Measurements from ENCODE around the gene AUTS2.

DNA sequence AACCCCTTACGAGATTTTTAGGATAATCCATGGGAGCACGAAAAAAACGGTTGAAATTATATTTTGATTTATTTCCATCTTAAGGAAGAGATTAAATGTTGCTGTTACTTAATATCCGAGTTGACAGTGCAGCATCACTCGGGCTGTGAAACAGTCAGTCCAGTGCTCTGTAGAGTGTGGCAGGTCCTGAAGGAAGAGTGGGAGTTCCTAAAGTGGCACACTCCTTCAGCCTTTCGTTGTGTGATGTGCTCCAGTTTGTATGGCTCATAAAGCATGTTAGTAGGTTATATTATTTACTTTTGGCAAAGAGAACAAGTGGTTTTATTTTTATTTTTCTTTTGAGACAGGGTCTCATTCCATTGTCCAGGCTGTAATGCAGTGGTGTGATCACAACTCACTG lies 358.3 kb downstream of the AUTS2 start:
- TF ChIP-seq, protein P1, sequence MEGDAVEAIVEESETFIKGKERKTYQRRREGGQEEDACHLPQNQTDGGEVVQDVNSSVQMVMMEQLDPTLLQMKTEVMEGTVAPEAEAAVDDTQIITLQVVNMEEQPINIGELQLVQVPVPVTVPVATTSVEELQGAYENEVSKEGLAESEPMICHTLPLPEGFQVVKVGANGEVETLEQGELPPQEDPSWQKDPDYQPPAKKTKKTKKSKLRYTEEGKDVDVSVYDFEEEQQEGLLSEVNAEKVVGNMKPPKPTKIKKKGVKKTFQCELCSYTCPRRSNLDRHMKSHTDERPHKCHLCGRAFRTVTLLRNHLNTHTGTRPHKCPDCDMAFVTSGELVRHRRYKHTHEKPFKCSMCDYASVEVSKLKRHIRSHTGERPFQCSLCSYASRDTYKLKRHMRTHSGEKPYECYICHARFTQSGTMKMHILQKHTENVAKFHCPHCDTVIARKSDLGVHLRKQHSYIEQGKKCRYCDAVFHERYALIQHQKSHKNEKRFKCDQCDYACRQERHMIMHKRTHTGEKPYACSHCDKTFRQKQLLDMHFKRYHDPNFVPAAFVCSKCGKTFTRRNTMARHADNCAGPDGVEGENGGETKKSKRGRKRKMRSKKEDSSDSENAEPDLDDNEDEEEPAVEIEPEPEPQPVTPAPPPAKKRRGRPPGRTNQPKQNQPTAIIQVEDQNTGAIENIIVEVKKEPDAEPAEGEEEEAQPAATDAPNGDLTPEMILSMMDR (IDR thresholded peaks at IDR 0.05) = no peak
- no peak for TF ChIP-seq POLR2AphosphoS5 (IDR thresholded peaks at IDR 0.05)
- no peak for TF ChIP-seq POLR2A (IDR thresholded peaks at IDR 0.05)
